ENCODE measurements around the gene RBPJ.

The RBPJ gene

GRCh38 chr4:26320538-26321372 lies at the start of gene RBPJ:
RBPJ (plus strand) TSS chr4:26321014; CDS start chr4:26321029, 15 bp downstream.
- TF ChIP-seq ZFX (IDR thresholded peaks at IDR 0.05), result no peak
- H3K27ac ChIP-seq, result peak within 1 kb of the TSS; percentile 92

DNA sequence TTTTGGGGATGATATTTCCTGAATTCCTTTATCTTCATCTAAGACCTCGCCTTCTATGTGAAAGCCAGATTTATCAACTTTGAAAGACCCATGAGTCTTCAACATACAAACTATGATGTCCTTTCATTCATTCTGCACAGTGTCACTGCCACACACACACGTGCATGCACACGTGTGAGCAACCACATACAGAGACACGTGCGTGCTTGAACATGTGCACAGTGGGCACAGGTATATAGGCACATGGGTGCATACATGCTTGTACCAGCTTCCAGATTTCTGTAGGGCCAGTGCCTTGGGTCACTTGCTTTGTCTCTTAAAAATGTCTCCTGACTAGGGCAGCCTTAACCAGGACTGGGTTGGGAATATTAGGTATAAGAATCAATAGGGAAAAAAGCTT lies 49.1 kb upstream of the RBPJ start:
- H3K27ac ChIP-seq, result no peak overlapping the region
- no peak for TF ChIP-seq CTCF (conservative IDR thresholded peaks at IDR 0.05)
- no peak for TF ChIP-seq ZFX (IDR thresholded peaks at IDR 0.05)

DNA sequence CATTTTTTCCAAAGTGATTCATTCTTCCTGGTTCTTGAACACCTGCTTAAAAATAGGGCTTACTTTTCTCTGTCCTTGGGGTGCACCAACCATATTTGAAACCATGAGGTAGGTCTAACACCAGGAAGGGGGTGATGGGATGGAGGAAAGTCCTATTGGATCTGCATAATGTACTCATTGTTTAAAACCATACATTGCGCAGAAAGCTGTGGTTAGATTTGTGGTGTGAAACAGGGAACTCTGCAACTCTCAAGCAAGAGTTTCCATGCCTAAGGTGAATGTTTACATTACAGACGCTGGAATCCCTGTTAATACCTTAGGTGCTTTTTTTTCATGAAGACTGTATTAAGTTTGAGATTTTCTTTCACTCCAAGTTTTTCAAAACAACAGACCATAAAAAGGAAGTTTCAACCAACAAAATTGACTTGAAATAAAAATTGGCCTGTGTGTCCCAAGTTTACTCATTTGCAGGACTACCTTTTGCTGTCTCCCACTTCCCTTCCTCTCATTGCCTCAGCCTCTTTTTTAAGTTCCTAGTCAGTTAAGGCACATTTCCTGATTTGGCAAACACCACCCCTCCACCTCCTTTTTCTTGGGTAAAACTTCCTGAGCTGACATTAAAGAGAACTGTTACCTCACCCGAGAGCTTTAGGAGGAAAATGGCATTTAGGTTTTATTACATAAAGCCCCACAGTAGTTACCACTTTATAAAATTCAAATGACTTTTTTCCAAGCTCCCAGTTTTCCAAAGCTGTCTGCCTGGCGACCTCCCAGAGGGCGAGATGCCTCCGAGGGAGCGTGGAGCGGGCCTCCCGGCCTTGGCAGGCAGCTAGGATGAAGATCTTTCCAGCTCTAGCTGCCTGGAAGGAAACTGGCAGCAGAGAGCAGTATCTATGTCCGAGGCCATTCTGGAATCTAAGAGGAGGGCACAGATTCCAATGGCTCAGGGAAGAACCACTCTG lies 47.9 kb upstream of the RBPJ start:
- H3K27ac ChIP-seq, result no peak overlapping the region
- no peak for TF ChIP-seq CTCF (conservative IDR thresholded peaks at IDR 0.05)
- no peak for TF ChIP-seq ZFX (IDR thresholded peaks at IDR 0.05)

DNA sequence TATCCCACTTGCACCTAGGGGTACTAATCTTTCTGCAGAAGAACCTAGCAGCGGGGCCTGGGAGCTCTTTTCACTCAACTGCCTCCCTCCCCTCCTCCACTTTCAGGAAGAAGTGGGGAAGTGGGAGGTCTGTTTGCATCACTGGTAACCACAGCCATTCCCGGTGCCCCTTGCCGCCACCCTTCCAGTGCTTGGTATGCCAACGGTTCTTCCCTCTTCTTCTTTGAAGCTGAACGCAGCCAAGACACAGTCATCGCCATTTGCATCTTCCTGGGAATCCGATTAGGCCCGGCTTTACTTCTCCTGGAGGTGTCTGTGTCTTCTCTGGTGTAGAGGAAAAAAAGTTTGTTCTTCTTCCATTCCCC lies 47.2 kb upstream of the RBPJ start:
- TF ChIP-seq ZFX (IDR thresholded peaks at IDR 0.05) (no peak), CTCF (conservative IDR thresholded peaks at IDR 0.05) (no peak)
- no peak overlapping the region for H3K27ac ChIP-seq

- H3K27ac ChIP-seq, result no peak overlapping the region
- TF ChIP-seq CTCF (conservative IDR thresholded peaks at IDR 0.05) (no peak), ZFX (IDR thresholded peaks at IDR 0.05) (no peak)
Measured at GRCh38 chr4:26275281-26275680, 45.5 kb upstream of the RBPJ start.

DNA sequence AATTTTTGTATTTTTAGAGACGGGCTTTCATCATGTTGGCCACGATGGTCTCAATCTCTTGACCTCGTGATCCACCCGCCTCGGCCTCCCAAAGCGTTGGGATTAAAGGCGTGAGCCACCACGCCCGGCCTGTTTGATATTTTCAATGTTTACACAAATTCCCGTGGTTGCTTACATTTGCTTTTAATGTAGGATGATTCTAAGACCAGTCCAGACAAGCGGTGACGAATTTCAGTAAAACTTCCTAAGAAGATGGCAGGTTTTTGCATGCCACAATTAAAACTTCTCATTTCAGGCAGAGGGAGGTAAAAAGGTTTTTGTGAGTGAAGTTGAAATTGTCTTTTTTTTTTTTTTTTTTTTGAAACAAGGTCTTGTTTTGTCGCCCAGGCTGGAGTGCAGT lies 41.4 kb upstream of the RBPJ start:
- TF ChIP-seq CTCF (conservative IDR thresholded peaks at IDR 0.05) (no peak), ZFX (IDR thresholded peaks at IDR 0.05) (no peak)
- H3K27ac ChIP-seq, result no peak overlapping the region

GRCh38 chr4:26281881-26282280 lies 38.9 kb upstream of the RBPJ start:
- no peak overlapping the region for H3K27ac ChIP-seq
- no peak for TF ChIP-seq CTCF (conservative IDR thresholded peaks at IDR 0.05)
- no peak for TF ChIP-seq ZFX (IDR thresholded peaks at IDR 0.05)
